WERI-Rb-1 (cell line): ENCODE data around the gene SLC45A1.

Source experiments
- DNase-seq: peaks from one replicate; pipeline ENCODE4 v3.0.0-alpha.2; 2020
- H3K27ac ChIP-seq: fragments of 250-450 bp; sonication (Bioruptor Pico); 2 replicates; pipeline ENCODE4 v1.5.1; 2020; ENCODE audit warnings: mild to moderate bottlenecking, moderate library complexity
- H3K27me3 ChIP-seq: fragments of 250-450 bp; sonication (Bioruptor Pico); 2 replicates; pipeline ENCODE4 v1.5.1; 2021; ENCODE audit warnings: mild to moderate bottlenecking, low read depth, moderate library complexity; ENCODE audit not compliant: insufficient read depth, severe bottlenecking
- H3K36me3 ChIP-seq: fragments of 250-450 bp; sonication (Bioruptor Pico); 2 replicates; pipeline ENCODE4 v1.5.1; 2020; ENCODE audit warnings: mild to moderate bottlenecking, moderate library complexity
- H3K4me3 ChIP-seq: 2 replicates; pipeline ENCODE4 v1.5.1; 2011; ENCODE audit warnings: low read depth, mild to moderate bottlenecking, control low read depth, low read length
- H3K9me3 ChIP-seq: fragments of 250-450 bp; sonication (Bioruptor Pico); 2 replicates; pipeline ENCODE4 v1.5.1; 2021; ENCODE audit warnings: mild to moderate bottlenecking, moderate library complexity; ENCODE audit not compliant: severe bottlenecking
- TF ChIP-seq, protein P1 (sequence below): IDR thresholded peaks from 2 replicates; pipeline ENCODE4 v1.5.1; 2011; ENCODE audit warnings: low read depth, mild to moderate bottlenecking, control low read depth, inconsistent platforms, low read length

The SLC45A1 gene

DNA sequence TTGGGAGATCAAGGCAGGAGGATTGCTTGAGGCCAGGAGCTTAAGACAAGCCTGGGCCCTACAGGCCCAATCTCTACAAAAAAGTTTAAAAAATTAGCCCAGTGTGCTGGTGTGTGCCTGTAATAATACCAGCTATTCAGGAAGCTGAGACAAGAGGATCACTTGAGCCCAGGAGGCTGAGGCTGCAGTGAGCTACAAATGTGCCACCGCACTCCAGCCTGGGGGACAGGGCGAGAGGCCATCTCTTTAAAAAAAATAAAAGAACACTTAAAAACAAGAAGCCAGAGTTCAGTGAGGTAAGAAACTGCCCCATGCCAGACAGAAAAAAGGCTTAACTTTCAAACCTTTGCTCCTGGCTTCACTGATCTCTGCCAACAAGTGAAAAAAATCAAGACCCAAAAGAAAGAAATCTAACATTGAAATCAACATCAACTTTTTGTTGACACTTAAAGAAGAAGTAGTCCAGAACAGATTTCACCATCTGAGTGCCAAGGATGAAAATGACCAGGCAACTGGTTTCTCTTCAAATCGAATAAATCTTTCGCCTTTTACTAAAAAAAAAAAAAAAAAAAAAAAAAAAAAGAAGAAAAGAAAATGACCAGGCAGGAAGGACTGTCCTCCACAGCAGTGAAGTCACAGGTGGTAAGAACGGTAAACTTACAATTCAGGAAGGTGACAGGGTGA is 51.2 kb downstream of the SLC45A1 start:
- peaks cover 57% of the 10 kb centered on the region for H3K36me3 ChIP-seq
- no peaks in the 10 kb centered on the region for H3K9me3 ChIP-seq
- no peaks in the 10 kb centered on the region for H3K27me3 ChIP-seq
- H3K4me3 ChIP-seq, result no peak overlapping the region
- H3K27ac ChIP-seq, result no peak overlapping the region
- TF ChIP-seq, protein P1, sequence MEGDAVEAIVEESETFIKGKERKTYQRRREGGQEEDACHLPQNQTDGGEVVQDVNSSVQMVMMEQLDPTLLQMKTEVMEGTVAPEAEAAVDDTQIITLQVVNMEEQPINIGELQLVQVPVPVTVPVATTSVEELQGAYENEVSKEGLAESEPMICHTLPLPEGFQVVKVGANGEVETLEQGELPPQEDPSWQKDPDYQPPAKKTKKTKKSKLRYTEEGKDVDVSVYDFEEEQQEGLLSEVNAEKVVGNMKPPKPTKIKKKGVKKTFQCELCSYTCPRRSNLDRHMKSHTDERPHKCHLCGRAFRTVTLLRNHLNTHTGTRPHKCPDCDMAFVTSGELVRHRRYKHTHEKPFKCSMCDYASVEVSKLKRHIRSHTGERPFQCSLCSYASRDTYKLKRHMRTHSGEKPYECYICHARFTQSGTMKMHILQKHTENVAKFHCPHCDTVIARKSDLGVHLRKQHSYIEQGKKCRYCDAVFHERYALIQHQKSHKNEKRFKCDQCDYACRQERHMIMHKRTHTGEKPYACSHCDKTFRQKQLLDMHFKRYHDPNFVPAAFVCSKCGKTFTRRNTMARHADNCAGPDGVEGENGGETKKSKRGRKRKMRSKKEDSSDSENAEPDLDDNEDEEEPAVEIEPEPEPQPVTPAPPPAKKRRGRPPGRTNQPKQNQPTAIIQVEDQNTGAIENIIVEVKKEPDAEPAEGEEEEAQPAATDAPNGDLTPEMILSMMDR, result no peak
- DNase-seq, result no peak

DNA sequence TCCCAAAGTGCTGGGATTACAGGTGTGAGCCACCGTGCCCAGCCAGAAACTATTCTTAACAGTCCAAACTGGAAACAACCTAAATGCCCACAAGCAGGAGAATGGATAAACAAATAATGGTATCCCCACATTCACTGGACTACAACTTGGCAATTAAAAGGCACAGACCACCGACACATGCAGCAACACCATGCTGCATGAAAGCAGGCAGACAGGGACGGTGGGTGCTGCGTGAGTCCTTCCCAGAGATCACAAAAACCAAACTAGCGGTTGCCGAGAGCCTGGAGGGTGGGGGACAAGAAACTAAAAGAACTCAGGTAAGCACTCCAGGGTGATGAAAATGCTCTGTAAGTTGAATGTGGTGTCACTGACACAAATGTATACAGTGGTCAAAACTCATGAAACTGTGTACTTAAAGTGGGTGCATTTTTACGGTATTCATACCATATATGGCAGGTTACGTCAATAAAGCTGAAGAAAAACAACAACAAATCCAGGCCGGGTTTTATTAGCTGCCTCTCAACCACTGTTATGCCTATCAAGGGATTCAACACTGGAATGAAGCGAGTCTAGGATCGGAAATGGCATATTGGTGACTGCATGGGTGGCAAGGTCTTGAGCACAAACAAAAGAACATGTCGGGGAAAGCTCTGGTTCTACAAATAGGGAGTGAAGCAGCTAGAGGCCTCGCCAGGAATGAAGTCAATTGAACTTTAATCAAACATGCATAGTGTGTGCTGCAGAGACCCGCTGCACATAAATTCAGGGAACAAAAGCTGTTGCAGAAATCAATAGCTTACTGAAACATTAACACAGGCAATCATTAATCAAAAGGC is 52.4 kb downstream of the SLC45A1 start:
- Histone ChIP-seq H3K9me3 (no peaks in the 10 kb centered on the region), H3K36me3 (peaks cover 48% of the 10 kb centered on the region), H3K27ac (no peak overlapping the region; the same call in 1 of the 2 replicates), H3K27me3 (no peaks in the 10 kb centered on the region), H3K4me3 (no peak overlapping the region)
- TF ChIP-seq, protein P1, result no peak
- no peak for DNase-seq

DNA sequence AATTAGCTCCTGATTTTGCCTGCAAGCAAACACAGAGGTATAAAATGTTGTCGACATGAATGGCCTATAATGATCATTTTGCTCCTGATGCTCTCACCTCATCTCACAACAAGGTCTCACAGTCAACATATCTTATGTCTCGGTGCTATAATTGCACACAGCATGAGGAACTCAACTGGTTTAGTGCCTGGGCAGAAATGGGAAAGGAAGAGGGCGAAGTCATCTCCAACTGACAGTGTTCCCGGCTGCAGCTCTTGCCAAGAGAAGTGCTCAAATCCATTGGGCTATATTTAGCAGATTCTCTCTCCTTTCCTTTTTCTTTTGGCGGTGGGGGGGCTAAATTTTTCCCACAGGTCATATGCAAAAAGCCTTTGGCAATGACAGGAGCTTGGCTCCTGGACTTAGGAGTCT is 53.0 kb downstream of the SLC45A1 start:
- DNase-seq, result no peak
- Histone ChIP-seq H3K27ac (no peak overlapping the region; the same call in 1 of the 2 replicates), H3K36me3 (peaks cover 41% of the 10 kb centered on the region), H3K27me3 (no peaks in the 10 kb centered on the region), H3K9me3 (no peaks in the 10 kb centered on the region), H3K4me3 (no peak overlapping the region)
- TF ChIP-seq, protein P1, result no peak

DNA sequence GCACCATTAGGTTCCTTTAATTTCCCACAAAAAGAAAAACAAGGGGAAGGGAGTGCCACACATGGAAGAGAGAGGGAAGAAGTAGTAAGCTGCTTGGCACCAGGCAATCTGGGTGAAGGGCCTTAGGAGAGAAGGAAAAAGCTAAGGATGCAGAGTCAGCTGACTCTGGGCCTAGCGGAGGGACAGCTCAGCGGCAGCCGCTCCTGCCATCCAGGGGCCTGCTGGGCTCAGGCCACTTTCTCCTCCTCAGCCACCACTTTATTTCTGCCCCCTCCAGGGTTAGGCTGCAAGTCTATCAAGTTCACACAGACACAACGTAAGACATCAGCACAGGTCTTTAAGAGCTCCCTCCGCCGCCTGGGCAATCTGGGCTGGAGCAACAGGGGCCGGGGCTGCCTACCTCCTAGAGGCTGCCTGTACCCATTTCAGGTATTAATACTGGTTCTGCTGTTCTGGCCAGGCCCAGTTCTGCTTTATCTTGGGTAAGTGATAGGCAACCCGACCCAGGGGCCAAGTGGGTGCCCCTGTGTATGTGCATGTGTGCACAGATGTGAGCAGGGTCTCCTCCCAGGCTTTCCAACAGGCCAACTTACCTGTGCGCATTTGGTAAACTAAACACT is 53.6 kb downstream of the SLC45A1 start:
- TF ChIP-seq, protein P1, result no peak
- Histone ChIP-seq H3K4me3 (no peak overlapping the region), H3K27me3 (no peaks in the 10 kb centered on the region), H3K36me3 (peaks cover 37% of the 10 kb centered on the region), H3K27ac (no peak overlapping the region; the same call in 1 of the 2 replicates), H3K9me3 (no peaks in the 10 kb centered on the region)
- no peak for DNase-seq

DNA sequence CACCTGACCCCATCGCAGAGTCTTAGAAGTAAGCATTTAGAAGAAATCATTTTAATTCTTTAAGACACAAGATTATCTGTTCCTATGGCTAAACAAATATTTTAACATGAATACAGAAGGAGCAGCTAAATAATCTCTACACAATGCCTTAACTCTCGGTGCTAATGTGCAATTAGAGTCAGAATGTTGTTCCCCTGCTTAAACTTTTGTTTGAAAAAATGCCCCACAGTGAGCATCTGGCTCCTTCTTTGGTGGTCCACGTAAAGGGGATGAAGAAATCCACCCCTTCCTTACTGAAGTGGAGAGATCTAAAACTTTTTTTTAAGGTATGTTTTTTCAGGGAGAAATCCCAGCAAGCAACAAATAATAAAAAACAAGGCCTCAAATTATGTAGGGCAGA is 55.2 kb downstream of the SLC45A1 start:
- TF ChIP-seq, protein P1, result no peak
- DNase-seq, result no peak
- peaks cover 48% of the 10 kb centered on the region for H3K36me3 ChIP-seq
- H3K4me3 ChIP-seq, result peak overlapping the region; percentile 34
- H3K9me3 ChIP-seq, result no peaks in the 10 kb centered on the region
- H3K27ac ChIP-seq, result peak overlapping the region; percentile 86
- H3K27me3 ChIP-seq, result no peaks in the 10 kb centered on the region
